GM12873 (cell line): ENCODE results near the gene SLC4A7.

Source experiments
- TF ChIP-seq, protein P1 (sequence below): IDR thresholded peaks from 2 replicates; pipeline ENCODE4 v1.5.1; 2012; ENCODE audit warnings: low read depth, mild to moderate bottlenecking, moderate library complexity, low read length, control low read depth; ENCODE audit not compliant: insufficient read depth; ENCODE audit errors: missing control alignments

SLC4A7 gene

DNA sequence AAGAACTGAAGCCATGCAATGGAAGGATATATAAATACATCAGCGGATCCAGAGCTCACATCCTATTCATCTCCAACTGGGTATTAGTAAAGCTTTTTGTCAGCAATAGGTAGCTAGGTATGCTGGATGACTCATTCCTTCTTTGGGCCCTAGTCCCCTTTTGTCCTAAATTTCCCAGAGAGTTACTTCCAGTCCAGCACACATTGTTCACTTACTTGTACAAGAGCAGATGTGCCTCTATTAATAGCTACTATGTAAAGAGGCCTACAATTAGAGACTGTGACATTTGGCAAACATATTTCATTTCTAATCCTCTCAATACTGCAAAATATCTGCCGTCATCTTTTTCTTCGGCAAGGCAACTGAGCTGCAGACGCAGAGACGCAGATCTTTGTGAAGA, 1.7 kb upstream of the SLC4A7 start:
- TF ChIP-seq, protein P1, sequence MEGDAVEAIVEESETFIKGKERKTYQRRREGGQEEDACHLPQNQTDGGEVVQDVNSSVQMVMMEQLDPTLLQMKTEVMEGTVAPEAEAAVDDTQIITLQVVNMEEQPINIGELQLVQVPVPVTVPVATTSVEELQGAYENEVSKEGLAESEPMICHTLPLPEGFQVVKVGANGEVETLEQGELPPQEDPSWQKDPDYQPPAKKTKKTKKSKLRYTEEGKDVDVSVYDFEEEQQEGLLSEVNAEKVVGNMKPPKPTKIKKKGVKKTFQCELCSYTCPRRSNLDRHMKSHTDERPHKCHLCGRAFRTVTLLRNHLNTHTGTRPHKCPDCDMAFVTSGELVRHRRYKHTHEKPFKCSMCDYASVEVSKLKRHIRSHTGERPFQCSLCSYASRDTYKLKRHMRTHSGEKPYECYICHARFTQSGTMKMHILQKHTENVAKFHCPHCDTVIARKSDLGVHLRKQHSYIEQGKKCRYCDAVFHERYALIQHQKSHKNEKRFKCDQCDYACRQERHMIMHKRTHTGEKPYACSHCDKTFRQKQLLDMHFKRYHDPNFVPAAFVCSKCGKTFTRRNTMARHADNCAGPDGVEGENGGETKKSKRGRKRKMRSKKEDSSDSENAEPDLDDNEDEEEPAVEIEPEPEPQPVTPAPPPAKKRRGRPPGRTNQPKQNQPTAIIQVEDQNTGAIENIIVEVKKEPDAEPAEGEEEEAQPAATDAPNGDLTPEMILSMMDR, result no peak

DNA sequence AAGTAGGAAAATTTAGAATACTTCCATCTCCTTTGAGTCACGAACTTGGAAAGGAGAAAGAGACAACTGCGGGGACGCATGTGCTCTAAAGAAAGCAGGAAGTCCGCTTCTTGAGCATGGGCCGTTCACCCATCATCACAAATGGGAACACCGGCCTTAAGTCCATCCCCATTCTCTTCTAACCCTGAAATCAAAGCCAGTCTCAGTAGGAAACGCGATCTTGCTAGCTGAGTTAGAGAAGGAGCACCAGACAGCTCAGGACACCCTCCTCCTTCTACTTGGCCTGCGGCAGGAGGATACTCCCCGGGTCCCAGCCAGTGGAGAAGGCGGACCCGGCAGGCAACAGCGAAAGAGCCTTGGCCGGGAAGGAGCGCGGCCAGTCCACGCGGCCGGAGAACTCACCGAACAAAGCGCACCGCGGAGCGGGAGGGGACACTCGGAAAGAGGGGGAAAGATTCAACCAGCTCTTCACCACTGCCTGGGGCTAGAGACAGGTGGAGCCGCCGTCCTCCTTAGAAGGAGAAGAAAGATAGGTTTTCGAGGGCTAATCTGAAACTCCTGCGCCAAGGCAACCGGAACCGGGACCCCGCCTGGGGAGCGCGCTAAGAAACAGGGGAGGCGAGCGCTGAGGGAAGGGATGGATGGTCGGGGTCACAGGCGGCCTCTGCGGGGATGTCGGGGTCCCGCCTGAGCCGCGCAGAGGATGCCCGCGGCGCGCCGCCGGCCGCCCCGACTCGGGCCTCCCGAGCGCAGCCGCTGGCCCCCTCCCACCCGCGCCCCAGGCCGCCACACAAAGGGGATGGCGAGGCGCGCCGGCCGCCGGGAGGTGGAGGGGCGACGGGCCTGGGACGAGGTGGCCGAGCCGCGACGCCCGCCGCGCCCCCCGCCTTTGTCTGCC, 818 bp downstream of the SLC4A7 start:
- TF ChIP-seq, protein P1, result no peak

DNA sequence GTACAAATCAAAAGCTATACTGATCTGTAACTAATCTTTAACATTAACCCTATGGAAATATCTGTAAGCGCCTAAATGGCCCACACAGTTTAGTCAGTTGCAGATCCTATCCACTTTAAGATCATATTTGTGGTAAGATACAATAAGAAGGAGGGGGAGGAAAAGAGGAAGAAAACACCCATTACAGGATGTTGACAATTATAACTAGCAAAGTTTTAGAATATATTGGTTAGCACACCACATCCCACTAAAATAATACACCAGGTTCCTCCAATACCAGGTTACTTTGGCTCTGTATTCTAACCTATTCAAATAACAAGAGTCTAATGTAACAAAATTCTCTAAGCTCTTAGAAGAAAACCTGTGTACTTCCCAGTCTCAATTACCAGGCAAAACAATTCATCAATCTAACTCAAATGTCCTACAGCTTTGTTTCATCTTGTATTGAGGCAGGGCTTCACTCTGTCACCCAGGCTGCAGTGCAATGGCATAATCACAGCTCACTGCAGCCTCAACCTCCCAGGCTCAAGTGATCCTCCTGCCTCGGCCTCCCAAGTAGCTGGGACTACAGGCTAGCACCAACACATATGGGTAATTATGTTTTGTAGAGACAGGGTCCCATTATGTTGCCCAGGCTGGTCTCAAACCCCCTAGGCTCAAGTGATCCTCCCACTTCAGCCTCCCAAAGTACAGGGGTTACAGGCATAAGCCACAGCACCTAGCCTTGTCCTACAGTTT, 4.2 kb downstream of the SLC4A7 start:
- TF ChIP-seq, protein P1, result no peak

DNA sequence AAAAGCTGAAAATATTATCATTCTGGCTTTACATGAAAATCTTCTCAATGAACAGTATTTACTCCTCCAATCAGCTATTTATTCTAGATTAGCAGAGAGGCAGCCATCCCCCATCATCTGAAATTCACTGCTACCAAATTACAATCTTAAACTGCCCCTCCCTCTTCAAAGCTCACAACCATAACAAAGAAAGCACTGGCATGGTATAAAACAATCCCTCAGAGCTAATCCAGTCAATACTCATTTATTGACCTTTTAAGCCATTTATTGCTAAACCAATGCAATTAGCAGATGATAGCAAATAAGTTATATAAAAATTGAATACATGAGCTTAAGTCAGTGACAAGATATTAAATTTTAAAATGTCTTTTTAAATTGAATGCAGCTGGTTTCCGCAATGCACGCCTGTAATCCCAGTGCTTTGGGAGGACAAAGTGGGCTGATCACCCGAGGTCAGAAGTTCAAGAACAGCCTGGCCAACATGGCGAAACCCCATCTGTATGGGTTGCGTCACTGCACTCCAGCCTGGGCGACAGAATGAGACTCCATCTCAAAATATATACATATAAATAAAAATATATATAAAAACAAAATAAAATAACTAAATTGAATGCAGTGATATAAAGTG, 12.1 kb downstream of the SLC4A7 start:
- TF ChIP-seq, protein P1, result no peak

DNA sequence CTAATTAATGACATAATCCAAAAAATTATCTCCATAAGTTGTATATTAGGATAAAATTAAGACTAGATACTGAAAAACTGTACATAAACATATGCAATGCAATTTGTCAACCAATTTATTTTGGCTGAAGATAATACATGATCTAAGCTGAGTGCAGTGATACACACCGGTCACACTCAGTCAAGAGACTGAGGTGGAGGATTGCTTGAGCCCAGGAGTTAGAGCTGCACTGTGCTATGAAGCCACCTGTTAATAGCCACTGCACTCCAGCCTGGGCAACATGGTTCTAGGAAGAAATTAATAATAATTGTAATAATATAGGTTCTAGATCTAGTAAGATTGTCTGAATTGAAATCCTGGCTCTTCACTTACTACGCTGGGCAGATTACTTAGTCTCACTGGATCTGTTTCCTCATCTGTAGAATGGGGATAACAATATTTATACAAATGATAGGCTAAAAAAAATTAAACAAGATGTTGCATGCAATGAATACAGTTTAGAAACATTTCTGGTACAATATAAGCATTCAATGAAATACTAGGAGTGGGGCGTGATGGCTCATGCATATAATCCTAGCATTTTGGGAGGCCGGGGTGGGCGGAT, 15.8 kb downstream of the SLC4A7 start:
- TF ChIP-seq, protein P1, result no peak

DNA sequence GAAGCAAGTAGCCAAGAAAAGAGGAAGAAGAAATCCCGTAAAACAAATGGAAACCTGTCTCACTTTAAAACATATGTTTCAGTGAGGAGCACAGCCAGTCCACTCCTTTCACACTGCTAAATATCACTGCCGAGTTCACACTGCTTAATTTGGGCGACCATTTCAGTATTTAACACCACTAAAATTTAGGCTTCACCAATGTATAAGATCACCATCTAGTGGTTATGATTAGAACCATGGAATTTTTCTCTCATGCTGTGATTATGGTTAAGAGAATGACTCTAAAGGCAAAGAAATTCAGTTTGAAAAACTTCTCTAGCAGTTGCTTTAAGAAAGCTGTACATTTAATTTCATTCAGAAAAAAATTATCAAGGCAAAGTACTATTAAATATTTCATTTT, 16.6 kb downstream of the SLC4A7 start:
- TF ChIP-seq, protein P1, result peak; percentile 47
